HEK293 (cell line): ENCODE measurements around the gene GSPT1.

ENCODE experiments used
- CTCF ChIA-PET: fragments of 350-600 bp; formaldehyde crosslinking; extraction: SDS; loops from one replicate; lab custom pipeline; 2021; ENCODE audit warnings: antibody characterized with exemption; lab: Yijun Ruan, JAX
- POLR2A ChIA-PET: fragments of 300-600 bp; formaldehyde crosslinking; extraction: SDS; loops from one replicate; lab custom pipeline; 2020; ENCODE audit warnings: antibody characterized with exemption, inconsistent platforms; lab: Yijun Ruan, JAX
- H3K27ac ChIP-seq: fragments of 200-500 bp; sonication (Bioruptor generic); 2 replicates; pipeline ENCODE4 v1.5.1; 2014; ENCODE audit warnings: low read depth, low read length, control low read depth, inconsistent platforms; ENCODE audit errors: extremely low read depth
- H3K36me3 ChIP-seq, 2 experiments: fragments of 200-500 bp in 1 of 2; sonication (Bioruptor generic) in 1 of 2; 1 replicate in 1 of 2; 2 replicates in 1 of 2; pipeline ENCODE4 v1.5.1; 2014 to 2017; ENCODE audit warnings: inconsistent platforms in 2 of 2, low read length in 2 of 2; ENCODE audit not compliant: control insufficient read depth in 2 of 2, insufficient read depth in 1 of 2
- H3K4me1 ChIP-seq: fragments of 200-500 bp; sonication (Bioruptor generic); 2 replicates; pipeline ENCODE4 v1.5.1; 2014; ENCODE audit warnings: mild to moderate bottlenecking, low read length, inconsistent platforms; ENCODE audit not compliant: control insufficient read depth, insufficient read depth
- H3K4me3 ChIP-seq: 2 replicates; pipeline ENCODE4 v1.5.1; 2011; ENCODE audit warnings: low read depth, mild to moderate bottlenecking, control low read depth, low read length, moderate library complexity
- H3K9me3 ChIP-seq: fragments of 200-500 bp; sonication (Bioruptor generic); 2 replicates; pipeline ENCODE4 v1.5.1; 2014; ENCODE audit warnings: low read depth, low read length, inconsistent platforms; ENCODE audit not compliant: control insufficient read depth, insufficient read depth
- KLF16 ChIP-seq: fragments of 450-650 bp; formaldehyde crosslinking; IDR thresholded peaks from 2 replicates; pipeline ENCODE4 v1.5.1; 2017; ENCODE audit warnings: missing biosample characterization, missing genetic modification characterization
- MZF1 ChIP-seq: fragments of 450-650 bp; formaldehyde crosslinking; IDR thresholded peaks from 2 replicates; pipeline ENCODE4 v1.5.1; 2017; ENCODE audit warnings: missing biosample characterization, missing genetic modification characterization, borderline replicate concordance
- SP2 ChIP-seq: fragments of 450-650 bp; formaldehyde crosslinking; IDR thresholded peaks from 2 replicates; pipeline ENCODE4 v1.5.1; 2016; ENCODE audit warnings: missing biosample characterization, missing genetic modification characterization
- SP7 ChIP-seq: fragments of 450-650 bp; formaldehyde crosslinking; IDR thresholded peaks from 2 replicates; pipeline ENCODE4 v1.5.1; 2016; ENCODE audit warnings: missing biosample characterization, missing genetic modification characterization
- ZBTB48 ChIP-seq: fragments of 450-650 bp; formaldehyde crosslinking; IDR thresholded peaks from 2 replicates; pipeline ENCODE4 v1.5.1; 2016; ENCODE audit warnings: missing biosample characterization, missing genetic modification characterization
- ZEB2 ChIP-seq: fragments of 450-650 bp; formaldehyde crosslinking; IDR thresholded peaks from 2 replicates; pipeline ENCODE4 v1.5.1; 2016; ENCODE audit warnings: missing biosample characterization, missing genetic modification characterization
- ZIC2 ChIP-seq: fragments of 450-650 bp; formaldehyde crosslinking; IDR thresholded peaks from 2 replicates; pipeline ENCODE4 v1.5.1; 2016; ENCODE audit warnings: missing biosample characterization, missing genetic modification characterization
- ZNF140 ChIP-seq: fragments of 450-650 bp; formaldehyde crosslinking; IDR thresholded peaks from 2 replicates; pipeline ENCODE4 v1.5.1; 2016; ENCODE audit warnings: missing biosample characterization, missing genetic modification characterization
- ZNF16 ChIP-seq: fragments of 450-650 bp; formaldehyde crosslinking; IDR thresholded peaks from 2 replicates; pipeline ENCODE4 v1.5.1; 2016; ENCODE audit warnings: low read depth, missing biosample characterization, missing genetic modification characterization
- ZNF324 ChIP-seq: fragments of 450-650 bp; formaldehyde crosslinking; IDR thresholded peaks from 2 replicates; pipeline ENCODE4 v1.5.1; 2016; ENCODE audit warnings: missing biosample characterization, missing genetic modification characterization
- ZNF341 ChIP-seq: fragments of 450-650 bp; formaldehyde crosslinking; IDR thresholded peaks from 2 replicates; pipeline ENCODE4; 2016; ENCODE audit warnings: low read depth, missing biosample characterization, missing genetic modification characterization
- ZNF354C ChIP-seq: fragments of 450-650 bp; formaldehyde crosslinking; IDR thresholded peaks from 2 replicates; pipeline ENCODE4 v1.5.1; 2016; ENCODE audit warnings: missing biosample characterization, missing genetic modification characterization, low read depth, borderline replicate concordance
- ZNF571 ChIP-seq: fragments of 450-650 bp; formaldehyde crosslinking; IDR thresholded peaks from 2 replicates; pipeline ENCODE4 v1.5.0; 2017; ENCODE audit warnings: missing biosample characterization, missing genetic modification characterization
- ZNF600 ChIP-seq: fragments of 450-650 bp; formaldehyde crosslinking; IDR thresholded peaks from 2 replicates; pipeline ENCODE4 v1.5.1; 2016; ENCODE audit warnings: missing biosample characterization, missing genetic modification characterization
- ZNF701 ChIP-seq: fragments of 450-650 bp; formaldehyde crosslinking; IDR thresholded peaks from 2 replicates; pipeline ENCODE4 v1.5.1; 2016; ENCODE audit warnings: missing biosample characterization, missing genetic modification characterization
- ZNF768 ChIP-seq: fragments of 450-650 bp; formaldehyde crosslinking; IDR thresholded peaks from 2 replicates; pipeline ENCODE4 v1.5.1; 2018; ENCODE audit warnings: missing biosample characterization, mild to moderate bottlenecking, missing genetic modification characterization
- TF ChIP-seq, protein P1 (sequence below): fragments of 450-650 bp; formaldehyde crosslinking; IDR thresholded peaks from 2 replicates; pipeline ENCODE4 v1.5.1; 2016; ENCODE audit warnings: missing biosample characterization, missing genetic modification characterization
- TF ChIP-seq, protein P2 (sequence below): fragments of 450-650 bp; formaldehyde crosslinking; optimal IDR thresholded peaks from 2 replicates; pipeline ENCODE3; 2016; ENCODE audit warnings: missing biosample characterization, mild to moderate bottlenecking, missing genetic modification characterization
- TF ChIP-seq, protein P3 (sequence below): fragments of 450-650 bp; formaldehyde crosslinking; IDR thresholded peaks from 2 replicates; pipeline ENCODE4 v1.5.1; 2016; ENCODE audit warnings: missing biosample characterization, missing genetic modification characterization

The GSPT1 gene

DNA sequence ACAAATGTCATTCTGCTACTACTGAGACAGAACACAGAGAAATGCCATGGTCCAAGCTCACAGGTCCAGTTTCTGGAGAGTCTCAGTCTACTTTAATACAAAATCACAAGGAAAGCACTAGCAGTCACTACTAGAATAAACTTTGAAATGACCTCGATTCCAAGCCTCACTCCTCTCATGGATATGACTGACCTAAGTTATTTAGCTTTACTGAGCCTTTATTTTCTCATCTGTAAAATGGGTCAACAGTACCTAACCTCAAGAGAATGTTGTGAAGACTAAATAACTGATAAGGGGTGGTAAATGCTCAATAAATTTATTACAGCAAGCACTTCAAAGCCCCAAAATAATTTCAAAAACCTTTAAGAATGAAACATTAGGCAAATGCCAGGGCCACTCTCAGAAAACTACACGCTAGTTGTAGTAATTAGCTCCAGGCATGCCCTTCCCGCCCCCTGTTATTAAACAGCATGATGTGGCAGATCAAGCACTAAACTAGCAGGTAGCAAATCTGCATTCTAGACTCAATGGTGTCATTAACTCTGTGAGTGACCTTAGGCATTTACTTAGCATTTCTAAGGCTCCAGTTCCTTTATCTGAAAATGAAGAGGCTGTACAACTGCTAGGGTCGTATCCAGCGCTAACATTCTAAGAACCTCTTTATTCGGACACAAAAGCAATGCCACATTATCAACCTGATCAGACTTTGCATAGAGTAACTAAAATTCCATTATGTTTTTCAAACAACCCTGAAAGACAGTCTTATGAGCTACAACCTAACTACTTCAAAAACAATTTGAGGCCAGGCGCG is 8.4 kb downstream of the GSPT1 start:
- Histone ChIP-seq H3K9me3 (no peaks in the 10 kb centered on the region), H3K36me3 (peaks cover 21 to 30% of the 10 kb centered on the region in 2 experiments; a peak in 2 of 3 replicates), H3K4me1 (peaks cover 19% of the 10 kb centered on the region), H3K4me3 (no peak overlapping the region), H3K27ac (no peak overlapping the region)
- TF ChIP-seq SP7 (tag by site-specific recombination) (peak; percentile 89), KLF16 (tag by site-specific recombination) (no peak), ZIC2 (tag by site-specific recombination) (peak; percentile 26; the same call in 1 of the 2 replicates)
- ChIA-PET POLR2A (interaction anchor here (1.4 kb wide), 1 partner anchor 8 kb away, joined by 5 read pairs; the partner anchor contains the start of gene GSPT1), CTCF (interaction anchor here (0.9 kb wide), 1 partner anchor 8 kb away, joined by 3 read pairs; no protein-coding TSS in a partner anchor)

DNA sequence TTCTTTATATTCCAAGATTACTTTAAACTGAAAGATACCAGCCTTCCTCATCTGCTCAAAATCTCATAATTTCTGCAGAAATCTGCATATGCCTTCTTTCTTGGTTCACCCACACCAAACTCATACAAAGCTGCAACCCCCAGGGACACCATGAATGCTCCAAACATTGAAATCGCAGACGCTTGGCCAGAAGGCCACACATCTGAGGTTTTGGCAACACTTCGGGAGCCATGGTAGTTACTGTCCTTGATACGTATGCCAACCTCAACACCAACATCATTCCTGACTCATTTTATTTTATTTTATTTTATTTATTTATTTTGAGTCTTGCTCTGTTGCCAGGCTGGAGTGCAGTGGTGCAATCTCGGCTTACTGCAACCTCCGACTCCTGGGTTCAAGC is 11.8 kb downstream of the GSPT1 start:
- Histone ChIP-seq H3K4me3 (no peak overlapping the region), H3K27ac (no peak overlapping the region), H3K9me3 (no peaks in the 10 kb centered on the region), H3K36me3 (peaks cover 16 to 33% of the 10 kb centered on the region in 2 experiments; a peak in 2 of 3 replicates), H3K4me1 (no peaks in the 10 kb centered on the region)
- TF ChIP-seq ZNF324 (tag by site-specific recombination), result no peak
- TF ChIP-seq, protein P1, sequence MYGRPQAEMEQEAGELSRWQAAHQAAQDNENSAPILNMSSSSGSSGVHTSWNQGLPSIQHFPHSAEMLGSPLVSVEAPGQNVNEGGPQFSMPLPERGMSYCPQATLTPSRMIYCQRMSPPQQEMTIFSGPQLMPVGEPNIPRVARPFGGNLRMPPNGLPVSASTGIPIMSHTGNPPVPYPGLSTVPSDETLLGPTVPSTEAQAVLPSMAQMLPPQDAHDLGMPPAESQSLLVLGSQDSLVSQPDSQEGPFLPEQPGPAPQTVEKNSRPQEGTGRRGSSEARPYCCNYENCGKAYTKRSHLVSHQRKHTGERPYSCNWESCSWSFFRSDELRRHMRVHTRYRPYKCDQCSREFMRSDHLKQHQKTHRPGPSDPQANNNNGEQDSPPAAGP (tag by site-specific recombination), result no peak
- TF ChIP-seq ZNF571, result no peak
- no peak for TF ChIP-seq ZNF341
- TF ChIP-seq, protein P2, sequence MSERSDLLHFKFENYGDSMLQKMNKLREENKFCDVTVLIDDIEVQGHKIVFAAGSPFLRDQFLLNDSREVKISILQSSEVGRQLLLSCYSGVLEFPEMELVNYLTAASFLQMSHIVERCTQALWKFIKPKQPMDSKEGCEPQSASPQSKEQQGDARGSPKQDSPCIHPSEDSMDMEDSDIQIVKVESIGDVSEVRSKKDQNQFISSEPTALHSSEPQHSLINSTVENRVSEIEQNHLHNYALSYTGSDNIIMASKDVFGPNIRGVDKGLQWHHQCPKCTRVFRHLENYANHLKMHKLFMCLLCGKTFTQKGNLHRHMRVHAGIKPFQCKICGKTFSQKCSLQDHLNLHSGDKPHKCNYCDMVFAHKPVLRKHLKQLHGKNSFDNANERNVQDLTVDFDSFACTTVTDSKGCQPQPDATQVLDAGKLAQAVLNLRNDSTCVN (tag by site-specific recombination), result no peak
- TF ChIP-seq ZNF16 (tag by site-specific recombination), result no peak
- no peak for TF ChIP-seq ZNF600 (tag by site-specific recombination)
- TF ChIP-seq ZNF140 (tag by site-specific recombination), result no peak
- no peak for TF ChIP-seq ZNF701
- TF ChIP-seq ZNF768 (tag by site-specific recombination), result no peak
- TF ChIP-seq MZF1, result no peak
- no peak for TF ChIP-seq SP2 (tag by site-specific recombination)
- no peak for TF ChIP-seq ZBTB48 (tag by site-specific recombination)
- TF ChIP-seq ZEB2 (tag by site-specific recombination), result no peak
- TF ChIP-seq, protein P3, sequence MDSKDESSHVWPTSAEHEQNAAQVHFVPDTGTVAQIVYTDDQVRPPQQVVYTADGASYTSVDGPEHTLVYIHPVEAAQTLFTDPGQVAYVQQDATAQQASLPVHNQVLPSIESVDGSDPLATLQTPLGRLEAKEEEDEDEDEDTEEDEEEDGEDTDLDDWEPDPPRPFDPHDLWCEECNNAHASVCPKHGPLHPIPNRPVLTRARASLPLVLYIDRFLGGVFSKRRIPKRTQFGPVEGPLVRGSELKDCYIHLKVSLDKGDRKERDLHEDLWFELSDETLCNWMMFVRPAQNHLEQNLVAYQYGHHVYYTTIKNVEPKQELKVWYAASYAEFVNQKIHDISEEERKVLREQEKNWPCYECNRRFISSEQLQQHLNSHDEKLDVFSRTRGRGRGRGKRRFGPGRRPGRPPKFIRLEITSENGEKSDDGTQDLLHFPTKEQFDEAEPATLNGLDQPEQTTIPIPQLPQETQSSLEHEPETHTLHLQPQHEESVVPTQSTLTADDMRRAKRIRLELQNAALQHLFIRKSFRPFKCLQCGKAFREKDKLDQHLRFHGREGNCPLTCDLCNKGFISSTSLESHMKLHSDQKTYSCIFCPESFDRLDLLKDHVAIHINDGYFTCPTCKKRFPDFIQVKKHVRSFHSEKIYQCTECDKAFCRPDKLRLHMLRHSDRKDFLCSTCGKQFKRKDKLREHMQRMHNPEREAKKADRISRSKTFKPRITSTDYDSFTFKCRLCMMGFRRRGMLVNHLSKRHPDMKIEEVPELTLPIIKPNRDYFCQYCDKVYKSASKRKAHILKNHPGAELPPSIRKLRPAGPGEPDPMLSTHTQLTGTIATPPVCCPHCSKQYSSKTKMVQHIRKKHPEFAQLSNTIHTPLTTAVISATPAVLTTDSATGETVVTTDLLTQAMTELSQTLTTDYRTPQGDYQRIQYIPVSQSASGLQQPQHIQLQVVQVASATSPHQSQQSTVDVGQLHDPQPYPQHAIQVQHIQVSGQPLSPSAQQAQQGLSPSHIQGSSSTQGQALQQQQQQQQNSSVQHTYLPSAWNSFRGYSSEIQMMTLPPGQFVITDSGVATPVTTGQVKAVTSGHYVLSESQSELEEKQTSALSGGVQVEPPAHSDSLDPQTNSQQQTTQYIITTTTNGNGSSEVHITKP (tag by site-specific recombination), result no peak
- TF ChIP-seq ZNF354C (tag by site-specific recombination), result no peak
- ChIA-PET CTCF (no interaction called here), POLR2A (no interaction called here)
